IPS DF 4.7 (cell line): ENCODE measurements around the gene NLRC5.
"Not testable (repeated sequence)": the region's sequence is repeated elsewhere in the genome, so short reads cannot be mapped to it uniquely, and the experiment has no call there.

ENCODE experiments used
- DNase-seq: peaks from one replicate; pipeline ENCODE4 v3.0.0-alpha.2; 2013; ENCODE audit warnings: low spot score; ENCODE audit errors: extremely low read depth

Gene NLRC5

GRCh38 chr16:56998861-56999260, 9.5 kb downstream of the NLRC5 start:
- no peak for DNase-seq

DNA sequence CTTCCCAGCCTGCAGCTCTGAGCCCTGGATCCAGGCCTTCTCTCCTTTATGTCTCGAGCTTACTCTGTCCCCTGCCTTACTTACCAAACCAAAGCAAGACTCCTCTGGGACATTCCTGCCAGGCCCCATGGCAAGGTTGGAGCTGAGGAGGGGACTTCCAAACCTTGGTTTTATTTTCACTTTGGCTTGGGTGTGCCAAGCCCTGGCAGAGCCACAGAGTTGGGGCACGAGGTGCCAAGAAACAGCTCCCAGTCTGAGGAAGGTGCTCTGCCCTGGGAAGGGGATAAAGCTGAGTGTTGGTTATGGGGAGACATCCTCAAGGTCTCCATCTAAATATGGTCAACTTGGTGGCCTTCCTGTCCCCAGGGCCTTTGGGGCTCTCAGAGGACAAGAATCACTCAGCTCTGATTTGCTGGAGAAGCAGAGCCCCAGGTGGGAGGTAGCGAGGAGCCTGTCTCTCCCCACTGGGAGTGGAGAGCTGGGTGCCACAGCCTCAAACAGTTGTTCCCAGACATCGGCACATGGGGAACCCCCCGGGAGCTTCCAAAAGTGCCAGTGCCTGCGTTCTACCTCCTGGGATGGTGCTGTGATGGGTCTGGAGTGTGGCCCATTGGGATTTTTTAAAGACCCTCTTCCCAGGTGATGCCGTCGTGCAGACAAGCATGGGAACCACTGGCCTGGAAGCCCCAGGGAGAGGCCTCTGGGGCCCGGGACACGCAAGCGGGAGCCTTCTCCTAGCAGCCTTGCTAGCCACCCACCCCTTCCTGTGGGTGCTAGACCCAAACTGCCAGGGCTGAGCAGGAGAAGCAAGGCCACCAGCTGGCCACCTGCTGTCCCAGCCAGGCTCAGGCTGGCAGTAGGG, 10.3 kb downstream of the NLRC5 start:
- DNase-seq, result no peak

DNA sequence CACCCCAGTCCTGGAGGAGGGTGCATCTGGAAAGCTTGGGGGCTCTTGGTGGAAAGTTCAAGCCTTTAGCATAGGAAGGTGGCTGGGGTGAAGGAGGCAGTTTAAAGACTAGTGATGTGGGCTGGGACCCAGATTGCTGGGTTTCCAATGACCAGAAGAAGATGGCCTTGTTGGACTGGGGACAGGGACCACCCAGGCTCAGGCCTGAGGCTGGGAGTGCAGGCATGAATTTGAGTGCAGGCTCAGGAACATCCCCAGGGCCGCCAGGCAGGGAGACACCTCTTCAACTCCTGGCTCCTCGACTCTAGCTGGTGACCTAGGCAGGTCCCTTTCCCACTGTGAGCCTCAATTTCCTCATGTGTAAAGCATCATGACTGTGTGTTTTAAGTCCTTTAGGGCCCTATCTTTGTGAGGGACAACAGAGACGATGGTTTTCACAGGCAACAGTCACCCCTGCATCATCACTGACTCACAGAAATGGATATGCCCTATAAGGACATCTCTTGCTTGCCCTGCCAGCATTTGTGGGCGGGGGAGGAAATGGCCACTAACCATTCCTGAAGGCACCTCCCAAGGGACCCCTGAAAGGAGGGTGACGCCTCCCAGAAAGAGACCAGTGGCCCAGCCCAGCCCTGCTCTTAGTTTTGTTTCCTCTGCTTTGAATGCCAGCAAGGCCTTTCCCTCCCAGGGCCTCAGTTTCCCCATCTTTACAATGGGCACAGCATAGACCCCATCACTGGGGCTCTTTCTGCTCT, 11.1 kb downstream of the NLRC5 start:
- DNase-seq, result no peak

GRCh38 chr16:57001026-57001679, 11.8 kb downstream of the NLRC5 start:
- no peak for DNase-seq

GRCh38 chr16:57003439-57004386, 14.4 kb downstream of the NLRC5 start:
- DNase-seq, result no peak

DNA sequence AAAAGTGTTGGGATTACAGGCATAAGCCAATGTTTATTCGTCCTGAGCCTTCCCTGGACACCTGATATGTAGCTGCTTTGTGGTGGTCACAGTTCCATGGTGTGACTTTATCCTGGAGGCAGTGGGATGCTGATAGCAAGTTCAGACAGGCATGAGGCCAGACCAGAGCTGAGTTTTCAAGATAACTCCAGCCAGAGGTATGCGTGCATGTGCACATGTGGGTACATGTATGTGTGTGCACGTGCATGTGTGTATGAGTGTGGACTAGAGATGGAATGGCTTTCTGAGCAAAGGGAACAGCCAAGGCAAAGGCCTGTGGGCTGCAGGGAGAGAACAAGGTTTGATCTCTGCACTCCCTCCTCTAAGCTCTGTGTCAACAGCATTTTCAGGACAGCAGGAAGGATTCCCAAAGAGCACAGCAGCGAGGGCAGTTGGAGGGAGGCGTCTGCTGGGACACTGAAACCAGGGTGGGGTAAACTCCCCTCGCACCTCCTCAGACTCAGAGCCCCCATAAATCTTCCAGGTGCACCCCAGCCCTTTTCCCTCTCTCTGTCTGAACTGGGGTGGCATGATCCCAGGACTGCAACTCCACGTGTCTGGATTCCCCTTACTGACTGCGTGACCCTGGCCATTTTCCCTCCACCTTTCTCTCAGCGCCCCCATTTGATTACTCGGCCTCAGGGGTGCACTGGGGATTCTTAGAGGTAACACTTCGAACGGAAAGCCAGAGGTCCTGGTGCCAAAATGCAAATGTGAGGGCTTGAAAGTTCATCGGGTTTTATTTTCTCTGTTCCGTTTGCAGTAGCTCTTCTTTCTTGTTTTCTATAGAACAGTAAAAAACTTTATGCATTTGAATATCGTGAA, 15.3 kb downstream of the NLRC5 start:
- DNase-seq, result no peak

GRCh38 chr16:57005597-57005996, 16.2 kb downstream of the NLRC5 start:
- DNase-seq, result not testable (repeated sequence)

DNA sequence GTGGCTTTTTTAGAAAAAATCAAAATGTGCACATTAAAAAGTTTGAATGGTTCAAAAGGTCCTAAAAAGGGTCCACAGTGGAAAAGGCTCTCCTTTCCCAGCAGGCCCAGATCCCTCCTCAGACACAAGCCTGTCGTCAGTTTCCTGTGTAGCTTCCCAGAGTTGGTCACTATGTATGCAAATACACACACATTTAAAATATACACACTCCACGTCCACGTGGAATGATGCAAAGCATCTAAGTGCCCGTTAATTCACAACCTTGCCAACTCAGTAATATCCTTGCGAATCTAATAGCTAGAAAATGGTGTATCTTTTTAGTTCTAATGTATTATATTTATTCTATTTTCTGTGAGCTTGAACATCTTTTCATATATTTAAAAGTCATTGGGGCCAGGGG, 17.7 kb downstream of the NLRC5 start:
- no peak for DNase-seq

GRCh38 chr16:57007530-57007929, 18.2 kb downstream of the NLRC5 start:
- no peak for DNase-seq

GRCh38 chr16:57008440-57008839, 19.1 kb downstream of the NLRC5 start:
- DNase-seq, result no peak

- DNase-seq, result no peak
Measured at GRCh38 chr16:57009643-57010170, 20.4 kb downstream of the NLRC5 start.

- DNase-seq, result no peak
Measured at GRCh38 chr16:57012353-57012752, 23.0 kb downstream of the NLRC5 start.

- DNase-seq, result no peak
Measured at GRCh38 chr16:57013229-57013628, 23.9 kb downstream of the NLRC5 start.

- DNase-seq, result no peak
Measured at GRCh38 chr16:57013902-57014301, 24.5 kb downstream of the NLRC5 start.

GRCh38 chr16:57016301-57016700, 26.9 kb downstream of the NLRC5 start:
- DNase-seq, result no peak

GRCh38 chr16:57016831-57017230, 27.5 kb downstream of the NLRC5 start:
- no peak for DNase-seq

GRCh38 chr16:57017251-57017650, 27.9 kb downstream of the NLRC5 start:
- no peak for DNase-seq

- no peak for DNase-seq
Measured at GRCh38 chr16:57019746-57020145, 30.4 kb downstream of the NLRC5 start.

DNA sequence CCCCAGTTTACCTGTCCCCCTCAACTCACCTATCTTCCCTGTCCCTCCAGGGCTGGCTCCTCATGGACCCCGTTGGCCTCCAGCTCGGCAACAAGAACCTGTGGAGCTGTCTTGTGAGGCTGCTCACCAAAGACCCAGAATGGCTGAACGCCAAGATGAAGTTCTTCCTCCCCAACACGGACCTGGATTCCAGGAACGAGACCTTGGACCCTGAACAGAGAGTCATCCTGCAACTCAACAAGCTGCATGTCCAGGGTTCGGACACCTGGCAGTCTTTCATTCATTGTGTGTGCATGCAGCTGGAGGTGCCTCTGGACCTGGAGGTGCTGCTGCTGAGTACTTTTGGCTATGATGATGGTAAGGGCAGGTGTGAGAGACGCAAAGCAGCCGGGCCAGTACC, 31.3 kb downstream of the NLRC5 start:
- DNase-seq, result no peak

DNA sequence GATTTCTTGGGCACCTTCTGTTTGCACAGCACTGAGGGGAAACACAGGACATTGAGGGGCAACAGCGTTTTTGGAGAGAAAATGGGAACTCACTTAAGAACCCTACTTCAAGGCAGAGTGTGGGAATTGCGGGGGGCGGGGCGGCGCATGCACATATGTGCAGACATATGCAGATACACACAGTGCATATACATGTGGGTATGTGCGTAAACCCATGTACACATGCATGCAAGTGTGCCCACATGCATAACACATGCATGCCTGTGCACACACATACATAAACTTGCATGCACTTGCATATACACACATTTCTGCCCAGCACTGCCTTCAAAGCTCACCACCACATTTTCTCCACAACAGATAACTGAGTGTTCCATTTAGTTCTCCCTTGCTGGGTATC, 32.4 kb downstream of the NLRC5 start:
- DNase-seq, result no peak
